DMS 273 (cell line): ENCODE measurements around the gene ZNF606.
"Not testable (repeated sequence)": the region's sequence is repeated elsewhere in the genome, so short reads cannot be mapped to it uniquely, and the experiment has no call there.

Source experiments
- DNase-seq: peaks from one replicate; lab custom pipeline; 2025; ENCODE audit not compliant: unreplicated experiment; lab: John Stamatoyannopoulos, UW

Gene ZNF606

DNA sequence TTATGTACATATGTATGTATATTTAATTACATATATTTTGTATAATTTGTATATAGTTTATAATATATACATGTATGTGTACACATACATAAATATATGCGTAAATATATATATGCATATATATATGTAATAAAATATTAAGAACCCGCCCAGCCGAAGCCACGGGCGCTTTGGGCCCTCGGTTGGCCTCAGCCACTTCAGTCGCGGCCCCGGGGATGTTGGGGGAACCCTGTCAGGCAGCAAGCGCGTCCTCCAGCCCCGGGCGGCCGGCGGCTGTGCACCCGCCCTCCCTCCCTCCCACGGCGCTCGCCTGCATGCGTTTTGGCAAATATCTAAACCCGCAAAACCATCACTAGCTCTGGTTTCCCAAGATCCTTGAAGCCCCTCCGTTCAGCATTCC, 7.9 kb upstream of the ZNF606 start:
- DNase-seq = no peak

DNA sequence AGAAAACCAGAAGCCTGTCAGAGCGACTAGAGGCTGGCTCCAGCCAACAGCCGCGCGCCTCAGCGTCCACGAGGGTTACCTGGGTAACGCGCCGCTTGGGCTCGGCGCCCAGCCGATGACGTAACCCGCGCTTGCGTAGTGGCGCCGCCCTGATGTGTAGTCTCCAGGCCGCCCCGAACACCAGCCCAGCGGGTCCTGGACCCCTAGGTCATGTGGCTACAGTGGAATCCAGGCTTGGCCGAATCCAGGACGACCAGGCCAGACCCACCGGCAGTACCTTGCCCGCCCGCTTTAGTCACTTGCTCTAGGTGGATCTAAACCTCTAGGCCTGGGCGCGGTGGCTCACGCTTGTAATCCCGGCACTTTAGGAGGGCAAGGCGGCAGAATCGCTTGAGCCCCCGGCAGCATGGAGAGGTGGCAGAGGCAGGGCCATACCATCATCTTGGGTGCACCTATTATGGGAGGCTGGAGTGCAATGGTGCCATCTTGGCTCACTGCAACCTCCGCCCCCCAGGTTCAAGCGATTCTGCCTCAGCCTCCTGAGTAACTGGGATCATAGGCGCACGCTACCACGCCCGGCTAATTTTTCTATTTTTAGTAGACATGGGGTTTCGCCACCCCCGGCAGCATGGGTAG, 7.2 kb upstream of the ZNF606 start:
- DNase-seq = peak; percentile 96

DNA sequence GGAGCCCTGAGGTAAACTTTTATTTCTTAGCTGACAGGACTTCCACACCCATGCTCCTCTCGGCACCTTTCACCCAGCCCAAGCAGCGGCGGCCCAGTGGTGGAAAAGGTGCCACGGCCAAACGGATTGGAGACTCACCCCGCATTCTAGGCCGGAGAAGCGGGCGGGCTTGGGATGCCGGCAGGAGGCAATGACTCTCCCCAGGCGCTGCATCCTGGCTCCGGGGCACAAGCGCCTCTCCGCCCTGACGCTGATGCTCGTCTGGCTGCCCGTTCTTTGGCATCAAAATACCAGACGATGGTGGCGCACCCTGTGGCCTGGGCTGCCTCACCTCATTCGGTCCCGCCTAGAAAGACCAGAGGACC, 6.7 kb upstream of the ZNF606 start:
- DNase-seq = no peak

DNA sequence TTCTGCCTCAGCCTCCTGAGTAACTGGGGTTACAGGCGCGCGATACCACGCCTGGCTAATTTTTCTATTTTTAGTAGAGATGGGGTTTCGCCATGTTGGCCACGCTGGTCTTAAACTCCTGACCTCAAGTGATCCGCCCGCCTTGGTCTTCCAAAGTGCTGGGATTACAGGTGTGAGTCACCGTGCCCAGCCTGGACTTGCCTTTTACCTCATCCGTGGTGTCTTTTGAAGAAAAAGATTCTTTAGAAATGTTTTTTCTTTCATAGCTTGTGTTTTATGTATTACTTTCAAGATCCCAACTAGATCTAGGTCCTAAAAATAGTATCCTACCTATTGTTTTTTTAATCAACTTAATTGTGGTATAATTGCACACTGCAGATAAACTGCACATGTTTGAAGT, 6.3 kb upstream of the ZNF606 start:
- DNase-seq = not testable (repeated sequence)

DNA sequence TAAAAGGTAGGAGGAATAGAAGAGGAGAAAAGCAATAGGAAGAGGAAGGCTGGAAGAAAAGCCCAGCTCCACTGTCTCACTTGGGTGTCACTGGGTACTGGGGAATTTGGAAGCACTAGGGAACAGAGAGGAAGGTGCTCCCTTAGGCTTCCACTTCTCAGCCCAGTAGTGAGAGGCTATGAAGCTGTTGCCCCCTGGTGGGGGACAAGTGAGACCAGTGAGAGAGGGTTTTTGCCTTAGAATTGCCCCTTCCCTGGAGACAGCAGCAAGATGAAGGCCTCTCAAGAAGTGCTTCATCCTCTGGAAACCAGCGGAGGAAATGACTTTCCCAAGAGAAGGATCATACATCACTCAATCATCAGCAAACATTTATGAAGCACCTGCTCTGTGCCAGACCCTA, 4.7 kb upstream of the ZNF606 start:
- DNase-seq = peak; percentile 49

DNA sequence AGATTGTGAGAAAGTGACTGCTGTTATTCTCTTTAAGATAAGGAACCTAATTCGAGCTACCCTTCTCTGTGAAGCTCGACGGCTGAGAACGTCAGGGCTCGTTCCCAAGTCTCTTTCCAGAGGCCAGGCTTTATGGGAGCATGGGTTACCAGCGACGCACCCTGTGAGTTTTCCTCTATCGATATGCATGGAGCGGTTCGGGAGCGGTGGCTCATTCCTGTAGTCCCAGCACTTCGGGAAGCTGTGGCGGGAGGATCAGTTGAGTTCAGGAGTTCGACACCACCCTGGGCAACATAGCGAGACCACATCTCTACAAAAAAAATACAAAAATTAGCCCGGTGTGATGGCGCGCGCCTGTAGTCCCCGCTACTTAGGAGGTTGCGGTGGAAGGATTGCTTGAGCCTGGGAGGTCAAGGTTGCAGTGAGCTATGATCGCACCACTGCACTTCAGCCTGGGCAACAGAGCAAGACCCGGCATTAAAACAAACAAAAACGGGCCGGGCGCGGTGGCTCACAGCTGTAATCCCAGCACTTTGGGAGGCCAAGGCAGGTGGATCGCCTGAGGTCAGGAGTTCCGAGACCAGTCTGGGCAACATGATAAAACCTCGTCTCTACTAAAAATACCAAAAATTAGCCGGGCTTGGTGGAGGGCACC, 681 bp upstream of the ZNF606 start:
- DNase-seq = no peak

DNA sequence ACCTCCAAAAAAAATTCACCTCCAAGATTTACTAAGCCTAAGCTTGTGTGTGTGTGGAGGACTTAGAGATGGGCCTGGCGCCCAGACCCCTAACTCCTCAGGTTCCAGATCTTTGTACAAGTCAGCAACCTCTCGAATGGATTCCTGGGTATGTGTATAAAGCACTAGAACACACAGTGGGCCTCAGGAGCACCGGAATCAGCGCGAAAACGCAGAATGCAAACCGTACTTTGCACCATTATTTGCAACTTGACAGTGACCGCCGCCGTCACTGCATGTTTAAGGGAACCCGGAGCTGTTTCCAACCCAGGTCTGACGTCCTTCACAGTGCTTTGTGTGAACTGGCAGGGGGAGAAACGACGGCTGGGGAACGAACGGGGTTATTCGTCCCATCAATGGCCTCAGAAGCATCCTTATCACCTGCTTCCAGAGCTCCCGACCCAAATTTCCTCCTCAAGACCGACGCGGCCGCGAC, 688 bp downstream of the ZNF606 start:
- no peak for DNase-seq

DNA sequence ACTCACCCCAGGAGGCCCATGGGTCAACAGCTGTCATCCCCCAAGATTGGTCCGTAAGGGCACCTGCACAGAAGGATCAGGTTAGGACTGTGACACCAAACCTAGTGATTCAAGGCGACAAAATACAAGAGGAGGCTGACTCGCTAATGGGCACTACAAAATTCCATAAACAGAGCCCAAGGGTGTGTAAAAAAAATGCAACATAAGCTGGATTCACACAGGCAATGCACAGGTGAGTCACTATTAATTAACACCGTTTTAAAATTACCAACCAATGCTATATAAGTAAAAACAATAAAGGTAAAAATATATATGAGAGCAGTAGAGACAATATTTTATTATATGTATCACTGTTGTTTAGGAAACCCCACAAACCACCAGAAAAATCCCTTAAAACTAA, 1.9 kb downstream of the ZNF606 start:
- DNase-seq = no peak

DNA sequence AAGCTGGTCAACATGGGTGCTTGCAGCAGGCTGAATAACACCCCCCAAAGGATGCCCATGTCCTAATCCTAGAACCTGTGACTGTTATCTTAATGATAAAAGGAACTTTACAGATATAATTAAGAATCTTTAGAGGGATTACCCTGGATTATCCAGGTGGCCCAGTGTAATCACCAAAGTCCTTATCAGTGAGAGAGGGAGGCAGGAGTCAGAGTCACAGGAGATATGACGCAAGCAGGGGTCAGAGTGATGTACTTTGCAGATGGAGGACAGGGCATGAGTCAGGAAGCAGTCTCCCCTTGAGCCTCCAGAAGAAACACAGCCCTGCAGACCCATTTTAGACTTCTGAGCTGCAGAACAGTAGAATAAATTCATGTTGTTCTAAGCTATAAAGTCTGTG, 9.8 kb downstream of the ZNF606 start:
- no peak for DNase-seq

DNA sequence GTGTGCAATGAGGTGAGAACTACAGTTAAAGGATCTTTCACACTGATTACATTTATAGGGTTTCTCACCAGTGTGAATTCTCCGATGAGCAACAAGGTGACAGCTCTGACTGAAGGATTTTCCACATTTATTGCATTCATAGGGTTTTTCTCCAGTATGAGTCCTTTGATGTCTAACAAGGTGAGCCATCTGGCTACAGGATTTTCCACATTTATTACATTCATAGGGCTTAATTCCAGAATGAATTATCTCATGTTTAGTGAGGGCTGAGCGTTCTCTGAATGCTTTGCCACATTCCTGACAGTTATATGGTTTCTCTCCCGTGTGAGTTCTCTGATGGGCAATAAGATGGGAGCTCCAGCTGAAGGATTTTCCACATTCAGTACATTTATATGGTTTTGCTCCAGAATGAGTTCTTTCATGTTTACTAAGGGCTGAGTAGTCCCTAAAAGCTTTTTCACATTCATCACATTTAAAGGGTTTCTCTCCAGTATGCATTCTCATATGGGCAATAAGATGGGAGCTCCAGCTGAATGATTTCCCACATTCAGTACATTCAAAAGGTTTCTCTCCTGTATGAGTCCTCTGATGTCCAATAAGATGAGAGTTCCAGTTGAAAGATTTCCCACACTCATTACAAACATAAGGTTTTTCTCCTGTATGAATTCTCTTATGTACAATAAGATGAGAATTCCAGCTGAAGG, 23.9 kb downstream of the ZNF606 start:
- peak; percentile 32 for DNase-seq

DNA sequence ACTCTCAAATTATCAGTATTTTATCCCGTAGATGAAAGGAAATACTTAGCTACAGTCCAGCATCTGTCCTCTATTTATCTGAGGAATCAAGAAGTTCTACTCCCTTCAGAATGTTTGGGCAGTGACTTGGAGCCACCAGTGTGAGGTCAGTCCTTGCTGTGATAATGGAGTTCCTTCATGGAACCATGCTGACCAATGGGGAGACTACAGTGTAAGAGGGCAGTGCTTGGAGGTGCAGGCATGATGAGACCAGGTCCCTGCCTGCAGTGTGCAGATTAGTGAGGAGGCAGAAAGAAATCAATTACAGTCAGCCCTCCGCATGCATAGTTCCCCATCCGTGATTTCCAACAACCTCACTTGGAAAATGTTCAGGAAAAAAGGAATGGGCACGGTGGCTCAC, 28.2 kb downstream of the ZNF606 start, which contains the start of gene C19orf18:
Gene C19orf18, minus strand, starts transcription at position 101 of the 400 bp plus-strand sequence. CDS start 102 bp downstream, outside the sequence.
- DNase-seq = no peak

DNA sequence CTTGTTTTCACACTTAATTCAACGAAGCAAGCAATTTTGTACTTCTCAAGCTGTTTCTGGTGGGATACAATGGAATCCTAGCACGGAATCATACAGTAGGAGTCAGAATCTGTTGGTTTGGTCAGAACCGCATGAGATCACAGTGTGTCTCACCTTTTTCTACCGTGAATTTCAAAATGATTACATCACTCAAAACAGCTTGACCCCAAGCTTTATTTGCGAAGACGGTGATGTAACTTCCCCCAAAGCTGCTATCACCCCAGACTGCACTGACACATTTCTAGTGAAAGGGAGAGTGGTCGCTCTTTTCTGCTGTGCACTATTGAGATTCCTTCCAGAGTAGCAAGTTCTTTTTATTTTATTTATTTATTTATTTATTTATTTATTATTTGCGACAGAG, 37.9 kb downstream of the ZNF606 start:
- DNase-seq = no peak

DNA sequence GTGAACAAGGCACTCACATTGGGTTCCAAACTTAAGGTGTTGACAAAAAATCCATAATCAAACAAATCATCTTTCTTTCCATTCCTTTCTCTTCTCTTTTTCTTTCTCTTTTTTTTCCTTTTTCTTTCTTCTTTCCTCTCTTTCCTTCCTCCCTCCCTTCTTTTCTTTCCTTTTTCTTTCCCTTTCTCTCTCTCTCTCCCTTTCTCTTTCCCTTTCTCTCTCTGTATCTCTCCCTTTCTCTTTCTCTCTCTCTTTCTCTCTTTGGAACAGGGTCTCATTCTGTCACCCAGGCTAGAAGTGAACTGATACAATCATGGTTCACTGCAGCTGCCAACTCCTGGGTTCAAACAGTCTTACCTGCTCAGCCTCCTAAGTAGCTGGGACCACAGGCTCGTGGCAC, 40.8 kb downstream of the ZNF606 start:
- DNase-seq = no peak

DNA sequence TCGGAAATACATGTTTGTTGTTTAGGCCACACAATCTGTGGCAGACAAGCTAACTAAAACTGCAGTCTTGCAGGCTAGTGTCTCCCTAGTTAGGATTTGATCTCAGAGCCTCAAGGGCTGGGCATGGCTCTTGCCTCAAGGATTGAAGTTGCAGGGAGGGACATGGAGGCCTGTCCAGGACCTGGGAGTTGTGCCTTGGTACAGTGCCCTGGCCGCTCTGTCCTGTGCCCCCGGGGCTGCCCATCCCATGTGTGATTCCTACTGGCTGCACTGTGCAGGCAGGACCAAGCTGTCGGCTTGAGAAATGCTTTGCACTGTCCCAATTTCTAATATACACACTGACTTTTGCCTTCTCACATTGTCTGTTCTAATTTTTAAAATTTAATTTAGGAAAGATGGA, 47.6 kb downstream of the ZNF606 start:
- DNase-seq = no peak

DNA sequence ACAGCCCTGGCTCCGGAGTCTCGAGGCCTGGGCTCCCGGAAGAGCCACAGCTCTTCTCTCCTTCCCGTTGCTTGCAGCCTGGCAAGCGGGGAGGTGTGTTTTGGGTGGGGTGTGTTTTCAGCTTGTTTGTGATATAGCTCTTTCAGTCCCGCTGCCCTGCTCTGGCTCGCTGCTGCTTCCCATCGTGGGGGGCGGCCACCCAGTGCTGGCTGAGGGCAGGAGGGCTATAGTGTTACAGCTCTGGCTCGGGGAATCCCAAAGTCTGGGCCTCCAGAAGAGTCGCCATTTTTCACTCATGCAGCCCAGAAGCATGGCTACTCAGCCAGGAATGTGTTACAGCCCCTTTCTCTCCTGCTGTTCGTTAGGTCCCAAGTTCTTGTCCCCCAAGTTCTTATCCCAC, 52.9 kb downstream of the ZNF606 start:
- DNase-seq = no peak

DNA sequence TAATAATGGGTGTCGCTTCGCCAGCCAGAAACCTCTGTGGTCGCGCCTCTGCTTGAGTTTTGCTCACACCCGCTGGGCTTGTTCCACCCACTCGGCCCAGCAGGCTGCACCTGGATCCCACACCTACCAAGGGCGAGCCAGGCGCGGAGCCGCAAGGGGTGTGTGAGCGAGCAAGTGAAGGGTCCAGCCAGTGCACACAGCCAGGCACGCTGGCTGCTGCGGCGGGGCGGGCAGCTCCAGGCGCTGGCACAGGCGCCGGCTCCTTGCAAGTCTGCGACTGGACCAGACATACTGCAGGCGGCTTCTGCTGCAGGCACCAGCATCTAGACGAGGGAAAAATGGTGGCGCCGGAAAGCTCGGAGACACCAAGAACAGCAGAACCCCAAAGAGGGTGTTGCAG, 53.3 kb downstream of the ZNF606 start:
- DNase-seq = no peak

DNA sequence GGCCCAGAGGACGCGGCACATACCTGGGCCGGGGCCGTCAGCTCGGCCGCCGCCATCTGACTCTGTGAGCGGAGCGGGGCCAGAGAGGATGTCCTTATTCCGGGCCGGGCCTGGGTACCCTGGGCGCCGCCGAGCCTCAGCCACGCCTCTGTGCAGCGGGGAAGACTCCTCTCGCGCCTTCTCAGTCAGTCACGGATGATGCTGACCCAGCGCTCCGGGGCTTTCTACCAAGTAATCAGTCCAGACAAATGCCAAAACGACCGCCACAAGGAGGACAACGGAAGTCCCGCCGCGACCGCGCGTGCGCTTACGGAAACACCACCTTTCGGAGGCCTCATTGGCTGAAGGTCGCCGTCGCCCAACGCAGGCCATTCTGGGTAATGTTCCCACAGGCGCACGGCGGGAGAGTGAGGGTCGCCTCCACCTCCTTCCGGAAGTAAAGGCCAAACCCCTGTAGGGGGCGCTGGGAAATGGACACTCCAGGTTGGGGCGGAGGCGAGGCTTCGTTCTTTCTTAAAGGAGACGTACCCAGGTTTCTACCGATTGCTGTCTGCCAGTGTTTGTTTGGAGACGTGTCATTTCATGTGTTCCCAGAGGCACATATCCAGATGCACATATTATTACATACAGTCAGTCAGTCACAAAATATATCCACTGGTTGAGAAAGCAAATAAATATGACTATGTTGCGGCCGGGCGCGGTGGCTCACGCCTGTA, 55.0 kb downstream of the ZNF606 start, which contains the start of gene ZNF256:
Gene ZNF256, minus strand, starts transcription at position 288 of the 716 bp plus-strand sequence. Its CDS starts 232 bp downstream, at position 56.
- DNase-seq = peak; percentile 99

DNA sequence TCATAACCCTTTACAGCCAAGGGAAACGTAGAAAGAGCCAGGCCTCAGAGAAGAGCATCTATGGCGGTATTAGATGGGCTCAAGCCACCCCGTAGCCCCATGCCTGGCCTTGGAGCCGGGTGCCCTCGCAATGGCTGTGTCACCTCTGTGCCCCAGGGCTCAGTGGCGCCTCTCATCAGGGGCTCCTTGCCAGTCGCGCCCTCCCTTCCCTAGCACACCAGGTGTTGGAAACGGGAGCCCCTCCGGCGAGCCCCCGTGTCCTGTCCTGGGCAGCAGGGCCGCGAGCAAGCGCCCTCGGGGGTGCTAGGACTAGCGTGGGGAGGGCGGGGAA, 55.6 kb downstream of the ZNF606 start:
- no peak for DNase-seq

DNA sequence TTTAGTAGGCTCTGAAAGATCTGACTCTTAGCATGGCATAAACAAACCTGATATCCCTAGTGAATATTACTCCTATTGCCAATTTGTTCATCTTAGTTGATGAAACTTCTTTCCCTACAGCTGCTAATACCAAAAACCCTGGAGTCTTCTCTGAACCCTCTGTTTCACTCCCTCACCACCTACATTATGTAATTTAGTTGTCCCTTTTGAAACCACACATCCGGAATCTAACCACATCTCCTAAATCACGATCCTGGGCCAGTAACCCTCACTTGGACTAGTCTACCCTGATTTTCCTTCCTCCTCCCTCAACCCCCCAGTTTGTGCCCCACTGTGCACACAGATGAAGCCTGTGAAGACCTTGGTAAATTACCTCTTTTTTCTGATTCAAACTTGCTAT, 56.3 kb downstream of the ZNF606 start:
- DNase-seq = no peak

DNA sequence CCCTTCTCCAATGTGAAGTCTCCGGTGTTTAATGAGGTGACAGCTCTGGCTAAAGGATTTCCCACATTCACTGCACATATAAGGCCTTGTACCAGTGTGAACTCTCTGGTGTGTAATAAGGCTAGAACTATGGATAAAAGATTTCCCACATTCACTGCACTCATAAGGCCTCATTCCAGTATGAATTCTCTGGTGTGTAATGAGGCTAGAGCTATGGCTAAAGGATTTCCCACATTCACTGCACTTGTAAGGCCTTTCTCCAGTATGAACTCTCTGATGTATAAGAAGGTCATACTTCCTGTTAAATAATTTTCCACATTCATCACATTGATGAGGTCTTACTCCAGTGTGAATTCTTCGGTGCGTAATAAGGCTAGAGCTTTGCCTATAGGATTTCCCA, 61.0 kb downstream of the ZNF606 start:
- no peak for DNase-seq

DNA sequence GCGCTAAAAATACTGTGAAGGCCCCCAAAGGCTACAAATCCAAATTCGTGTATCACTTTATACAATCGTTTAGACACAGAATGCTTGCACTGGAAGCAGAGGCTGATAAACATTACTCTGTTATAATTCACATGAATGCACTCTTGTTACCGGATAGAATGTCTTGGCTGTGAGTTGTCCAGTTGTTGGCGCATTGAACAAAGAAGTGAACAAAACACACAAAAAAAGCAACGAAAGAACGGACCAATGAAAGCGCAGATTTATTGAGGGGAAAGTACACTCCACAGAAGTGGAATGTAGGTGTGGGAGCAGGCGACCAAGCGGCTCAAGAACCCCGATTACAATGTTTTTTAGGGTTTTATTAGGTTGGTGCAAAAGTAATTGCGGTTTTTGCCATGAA, 66.9 kb downstream of the ZNF606 start:
- DNase-seq = no peak
